ENCODE results near the gene SEMA4D.

SEMA4D gene, protein sequence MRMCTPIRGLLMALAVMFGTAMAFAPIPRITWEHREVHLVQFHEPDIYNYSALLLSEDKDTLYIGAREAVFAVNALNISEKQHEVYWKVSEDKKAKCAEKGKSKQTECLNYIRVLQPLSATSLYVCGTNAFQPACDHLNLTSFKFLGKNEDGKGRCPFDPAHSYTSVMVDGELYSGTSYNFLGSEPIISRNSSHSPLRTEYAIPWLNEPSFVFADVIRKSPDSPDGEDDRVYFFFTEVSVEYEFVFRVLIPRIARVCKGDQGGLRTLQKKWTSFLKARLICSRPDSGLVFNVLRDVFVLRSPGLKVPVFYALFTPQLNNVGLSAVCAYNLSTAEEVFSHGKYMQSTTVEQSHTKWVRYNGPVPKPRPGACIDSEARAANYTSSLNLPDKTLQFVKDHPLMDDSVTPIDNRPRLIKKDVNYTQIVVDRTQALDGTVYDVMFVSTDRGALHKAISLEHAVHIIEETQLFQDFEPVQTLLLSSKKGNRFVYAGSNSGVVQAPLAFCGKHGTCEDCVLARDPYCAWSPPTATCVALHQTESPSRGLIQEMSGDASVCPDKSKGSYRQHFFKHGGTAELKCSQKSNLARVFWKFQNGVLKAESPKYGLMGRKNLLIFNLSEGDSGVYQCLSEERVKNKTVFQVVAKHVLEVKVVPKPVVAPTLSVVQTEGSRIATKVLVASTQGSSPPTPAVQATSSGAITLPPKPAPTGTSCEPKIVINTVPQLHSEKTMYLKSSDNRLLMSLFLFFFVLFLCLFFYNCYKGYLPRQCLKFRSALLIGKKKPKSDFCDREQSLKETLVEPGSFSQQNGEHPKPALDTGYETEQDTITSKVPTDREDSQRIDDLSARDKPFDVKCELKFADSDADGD

GRCh38 chr9:89497978-89498851 is at the start of gene SEMA4D:
SEMA4D (minus strand) TSS chr9:89498113; CDS start chr9:89405456, 92,657 bp downstream.
- no peaks in the 10 kb centered on the region for H3K9me3 ChIP-seq (ENCODE audit: low read length)
- no peaks in the 10 kb centered on the region for H3K27me3 ChIP-seq (ENCODE audit: insufficient read depth, low read length)
- no peak within 1 kb of the TSS for H3K4me2 ChIP-seq (ENCODE audit: low read length)
- TF ChIP-seq CTCF (IDR thresholded peaks at IDR 0.05; ENCODE audit: low read length) (no peak), EZH2 (IDR thresholded peaks at IDR 0.05; ENCODE audit: borderline replicate concordance, low read length) (no peak)
- H2AFZ ChIP-seq (ENCODE audit: low read length): no peak within 1 kb of the TSS
- no peak within 1 kb of the TSS for H3K4me3 ChIP-seq (ENCODE audit: low read depth, low read length, poor library complexity, severe bottlenecking)
- no peaks in the 10 kb centered on the region for H3F3A ChIP-seq (ENCODE audit: insufficient read depth, low read length)
- H3K9ac ChIP-seq (ENCODE audit: low read length): no peak within 1 kb of the TSS
- H3K9me2 ChIP-seq (ENCODE audit: low read depth, low read length): no peaks in the 10 kb centered on the region
- no peaks in the 10 kb centered on the region for H3K79me2 ChIP-seq (ENCODE audit: insufficient read depth, low read length)
- no peaks in the 10 kb centered on the region for H3K4me1 ChIP-seq (ENCODE audit: insufficient read depth, low read length, severe bottlenecking)
- no peak within 1 kb of the TSS for H3K27ac ChIP-seq (ENCODE audit: low read depth, low read length, poor library complexity, severe bottlenecking)
- H4K20me1 ChIP-seq (ENCODE audit: insufficient read depth, low read length): no peaks in the 10 kb centered on the region
- no peaks in the 10 kb centered on the region for H3K36me3 ChIP-seq (ENCODE audit: insufficient read depth, low read length)

GRCh38 chr9:89547000-89547399 is 49.1 kb upstream of the SEMA4D start:
- Histone ChIP-seq H3K9me3 (ENCODE audit: low read length) (0 out of 2 replicates have a peak, but pooled peaks cover 3% of the 10 kb centered on the region), H3K79me2 (ENCODE audit: insufficient read depth, low read length) (no peaks in the 10 kb centered on the region), H2AFZ (ENCODE audit: low read length) (no peak overlapping the region), H3K27ac (ENCODE audit: low read depth, low read length, poor library complexity, severe bottlenecking) (no peak overlapping the region), H4K20me1 (ENCODE audit: insufficient read depth, low read length) (no peaks in the 10 kb centered on the region), H3F3A (ENCODE audit: insufficient read depth, low read length) (no peaks in the 10 kb centered on the region), H3K27me3 (ENCODE audit: insufficient read depth, low read length) (no peaks in the 10 kb centered on the region; the same call in 1 of the 2 replicates), H3K4me1 (ENCODE audit: insufficient read depth, low read length, severe bottlenecking) (no peaks in the 10 kb centered on the region), H3K4me3 (ENCODE audit: low read depth, low read length, poor library complexity, severe bottlenecking) (no peak overlapping the region), H3K9ac (ENCODE audit: low read length) (no peak overlapping the region), H3K9me2 (ENCODE audit: low read depth, low read length) (no peaks in the 10 kb centered on the region), H3K36me3 (ENCODE audit: insufficient read depth, low read length) (no peaks in the 10 kb centered on the region; the same call in 1 of the 2 replicates), H3K4me2 (ENCODE audit: low read length) (no peak overlapping the region)
- no peak for TF ChIP-seq EZH2 (IDR thresholded peaks at IDR 0.05; ENCODE audit: borderline replicate concordance, low read length)
- no peak for TF ChIP-seq CTCF (IDR thresholded peaks at IDR 0.05; ENCODE audit: low read length)

- TF ChIP-seq CTCF (IDR thresholded peaks at IDR 0.05; ENCODE audit: low read length): no peak
- TF ChIP-seq EZH2 (IDR thresholded peaks at IDR 0.05; ENCODE audit: borderline replicate concordance, low read length): no peak
- no peak overlapping the region for H3K27ac ChIP-seq (ENCODE audit: low read depth, low read length, poor library complexity, severe bottlenecking)
Observed at GRCh38 chr9:89544279-89544661, 46.4 kb upstream of the SEMA4D start.

More at GRCh38 chr9:89544279-89544661, 46.4 kb upstream of the SEMA4D start:
- Histone ChIP-seq H3K9ac (ENCODE audit: low read length) (no peak overlapping the region), H3K4me2 (ENCODE audit: low read length) (no peak overlapping the region), H3F3A (ENCODE audit: insufficient read depth, low read length) (no peaks in the 10 kb centered on the region), H2AFZ (ENCODE audit: low read length) (no peak overlapping the region), H4K20me1 (ENCODE audit: insufficient read depth, low read length) (no peaks in the 10 kb centered on the region), H3K4me1 (ENCODE audit: insufficient read depth, low read length, severe bottlenecking) (no peaks in the 10 kb centered on the region), H3K36me3 (ENCODE audit: insufficient read depth, low read length) (no peaks in the 10 kb centered on the region; the same call in 1 of the 2 replicates), H3K9me2 (ENCODE audit: low read depth, low read length) (no peaks in the 10 kb centered on the region), H3K79me2 (ENCODE audit: insufficient read depth, low read length) (no peaks in the 10 kb centered on the region), H3K9me3 (ENCODE audit: low read length) (0 out of 2 replicates have a peak, but pooled peaks cover 3% of the 10 kb centered on the region), H3K4me3 (ENCODE audit: low read depth, low read length, poor library complexity, severe bottlenecking) (no peak overlapping the region), H3K27me3 (ENCODE audit: insufficient read depth, low read length) (no peaks in the 10 kb centered on the region; the same call in 1 of the 2 replicates)

Measured in OCI-LY1 (cell line).